OCI-LY1 (cell line): ENCODE measurements around the gene URAD.
A peak's percentile ranks its signal among the peaks of the same experiment; 100 is the strongest.

Source experiments
- H2AFZ ChIP-seq: fragments of 200-600 bp; sonication (generic), shearing (Covaris generic); 2 replicates; pipeline ENCODE4 v1.6.0; 2014; ENCODE audit warnings: antibody characterized with exemption, mild to moderate bottlenecking, low read length
- H3F3A ChIP-seq: fragments of 200-600 bp; sonication (generic), shearing (Covaris generic); 2 replicates; pipeline ENCODE4 v1.6.0; 2014; ENCODE audit warnings: mild to moderate bottlenecking, antibody characterized with exemption, low read length, moderate library complexity; ENCODE audit not compliant: insufficient read depth
- H3K27ac ChIP-seq: fragments of 200-600 bp; sonication (generic); 2 replicates; pipeline ENCODE4 v1.5.1; 2014; ENCODE audit warnings: low read length, mixed run types, mild to moderate bottlenecking, low read depth; ENCODE audit not compliant: poor library complexity, severe bottlenecking
- H3K27me3 ChIP-seq: fragments of 200-600 bp; sonication (generic); 2 replicates; pipeline ENCODE4 v1.6.0; 2014; ENCODE audit warnings: antibody characterized with exemption, mild to moderate bottlenecking, low read length, moderate library complexity; ENCODE audit not compliant: insufficient read depth
- H3K36me3 ChIP-seq: fragments of 200-600 bp; sonication (generic); 2 replicates; pipeline ENCODE4 v1.6.1; 2014; ENCODE audit warnings: mild to moderate bottlenecking, antibody characterized with exemption, low read length, moderate library complexity, mixed read lengths; ENCODE audit not compliant: insufficient read depth
- H3K4me1 ChIP-seq: fragments of 200-600 bp; sonication (generic); 2 replicates; pipeline ENCODE4 v1.5.1; 2014; ENCODE audit warnings: mild to moderate bottlenecking, low read length, moderate library complexity; ENCODE audit not compliant: insufficient read depth, severe bottlenecking
- H3K4me2 ChIP-seq: fragments of 200-600 bp; sonication (generic), shearing (Covaris generic); 2 replicates; pipeline ENCODE4 v1.6.1; 2014; ENCODE audit warnings: low read length
- H3K4me3 ChIP-seq: fragments of 200-600 bp; sonication (generic); 2 replicates; pipeline ENCODE4 v1.5.1; 2014; ENCODE audit warnings: low read length, low read depth, mild to moderate bottlenecking, mixed read lengths; ENCODE audit not compliant: poor library complexity, severe bottlenecking
- H3K79me2 ChIP-seq: fragments of 200-600 bp; shearing (Covaris generic); 2 replicates; pipeline ENCODE4 v1.6.1; 2016; ENCODE audit warnings: mixed run types, low read length, mixed read lengths; ENCODE audit not compliant: insufficient read depth
- H3K9ac ChIP-seq: fragments of 200-600 bp; sonication (generic), shearing (Covaris generic); 2 replicates; pipeline ENCODE4 v1.6.1; 2014; ENCODE audit warnings: mild to moderate bottlenecking, low read length, mixed read lengths
- H3K9me2 ChIP-seq: fragments of 200-600 bp; sonication (generic), shearing (Covaris generic); 2 replicates; pipeline ENCODE4 v1.6.1; 2014; ENCODE audit warnings: low read depth, mild to moderate bottlenecking, low read length, mixed read lengths
- H3K9me3 ChIP-seq: fragments of 200-600 bp; shearing (Covaris generic); 2 replicates; pipeline ENCODE4 v1.6.1; 2014; ENCODE audit warnings: low read length, mixed read lengths
- H4K20me1 ChIP-seq: fragments of 200-600 bp; sonication (generic), shearing (Covaris generic); 2 replicates; pipeline ENCODE4 v1.6.0; 2016; ENCODE audit warnings: mild to moderate bottlenecking, low read length; ENCODE audit not compliant: insufficient read depth
- CTCF ChIP-seq: fragments of 200-600 bp; sonication (generic), shearing (Covaris generic); IDR thresholded peaks from 2 replicates; pipeline ENCODE4 v1.5.1; 2017; ENCODE audit warnings: mild to moderate bottlenecking, antibody characterized with exemption, low read length, moderate library complexity, mixed read lengths
- EZH2 ChIP-seq: fragments of 200-600 bp; sonication (generic), shearing (Covaris generic); IDR thresholded peaks from 2 replicates; pipeline ENCODE4 v1.8.0; 2017; ENCODE audit warnings: borderline replicate concordance, mixed run types, mild to moderate bottlenecking, antibody characterized with exemption, low read length, moderate library complexity, mixed read lengths

The URAD gene

DNA sequence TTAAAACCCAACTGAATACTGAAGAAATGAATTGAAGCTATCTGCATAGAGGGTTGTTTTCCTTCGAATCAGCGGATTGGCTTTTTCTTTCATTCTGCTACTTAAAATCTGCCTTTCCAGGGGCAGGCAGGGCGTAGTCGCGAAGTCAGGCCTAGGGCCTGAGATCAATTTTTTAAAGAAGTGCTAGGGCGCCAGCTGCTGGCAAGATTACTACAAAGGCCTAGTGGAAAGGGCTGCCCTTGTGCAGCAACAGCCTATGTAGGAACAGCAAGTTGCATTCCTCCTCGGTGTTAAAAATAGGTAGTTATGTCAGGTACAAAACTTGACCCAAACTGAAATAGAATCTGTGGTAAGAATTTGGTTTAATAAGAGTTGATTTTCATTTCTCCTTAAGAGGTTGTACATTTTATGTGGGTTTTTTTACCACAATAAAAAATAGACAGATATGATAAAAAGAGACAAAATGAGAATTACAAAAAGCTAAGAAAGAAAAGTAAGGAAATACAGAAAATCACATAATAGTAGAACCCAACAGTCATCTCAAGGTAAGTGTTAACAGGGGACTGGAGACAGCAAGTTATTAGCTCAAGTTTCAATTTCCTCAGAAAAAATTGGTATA is 9.5 kb upstream of the URAD start:
- Histone ChIP-seq H2AFZ (no peak overlapping the region), H3K4me2 (no peak overlapping the region), H3F3A (no peaks in the 10 kb centered on the region), H3K4me3 (no peak overlapping the region), H3K9me3 (no peaks in the 10 kb centered on the region), H3K27ac (no peak overlapping the region), H3K36me3 (no peaks in the 10 kb centered on the region), H3K79me2 (no peaks in the 10 kb centered on the region), H3K9ac (no peak overlapping the region), H3K27me3 (no peaks in the 10 kb centered on the region), H4K20me1 (no peaks in the 10 kb centered on the region), H3K9me2 (no peaks in the 10 kb centered on the region), H3K4me1 (no peaks in the 10 kb centered on the region)
- peak; percentile 76 for TF ChIP-seq CTCF
- no peak for TF ChIP-seq EZH2

DNA sequence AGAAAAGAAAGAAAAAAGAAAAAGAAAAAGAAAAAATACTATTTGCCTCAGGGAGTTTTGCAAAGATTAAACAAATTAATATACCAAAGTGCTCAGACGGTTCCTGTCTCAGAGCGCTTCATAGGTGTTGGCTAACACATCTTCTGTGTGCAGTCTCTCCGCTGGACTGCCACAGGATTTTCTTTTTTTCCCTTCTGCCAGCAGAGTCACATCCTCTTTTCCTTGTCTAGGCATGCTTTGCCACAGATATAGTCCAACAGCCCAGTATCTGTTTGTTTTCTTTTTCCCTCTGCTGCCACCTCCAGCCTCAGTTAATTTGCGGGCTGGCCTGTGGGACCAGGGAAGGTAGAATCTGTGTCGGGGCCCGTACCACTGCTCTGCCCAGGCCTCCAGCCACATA is 3.4 kb upstream of the URAD start:
- Histone ChIP-seq H3K4me3 (no peak overlapping the region), H3K79me2 (no peaks in the 10 kb centered on the region), H3K27ac (no peak overlapping the region), H3K9ac (no peak overlapping the region), H3K9me2 (no peaks in the 10 kb centered on the region), H3K27me3 (no peaks in the 10 kb centered on the region), H4K20me1 (no peaks in the 10 kb centered on the region), H3K36me3 (no peaks in the 10 kb centered on the region), H2AFZ (no peak overlapping the region), H3K4me1 (no peaks in the 10 kb centered on the region), H3K4me2 (no peak overlapping the region), H3F3A (no peaks in the 10 kb centered on the region), H3K9me3 (no peaks in the 10 kb centered on the region)
- TF ChIP-seq CTCF = no peak
- no peak for TF ChIP-seq EZH2

- no peaks in the 10 kb centered on the region for H3K9me2 ChIP-seq
- no peaks in the 10 kb centered on the region for H3K36me3 ChIP-seq
- no peak overlapping the region for H3K27ac ChIP-seq
- no peaks in the 10 kb centered on the region for H3K79me2 ChIP-seq
- no peaks in the 10 kb centered on the region for H4K20me1 ChIP-seq
- no peaks in the 10 kb centered on the region for H3K27me3 ChIP-seq
- no peak overlapping the region for H3K4me3 ChIP-seq
- no peak for TF ChIP-seq EZH2
- no peak for TF ChIP-seq CTCF
- no peaks in the 10 kb centered on the region for H3K9me3 ChIP-seq
- no peaks in the 10 kb centered on the region for H3K4me1 ChIP-seq
- no peaks in the 10 kb centered on the region for H3F3A ChIP-seq
- no peak overlapping the region for H3K4me2 ChIP-seq
- no peak overlapping the region for H2AFZ ChIP-seq
- no peak overlapping the region for H3K9ac ChIP-seq
Measured at GRCh38 chr13:27985600-27985999, 2.9 kb downstream of the URAD start.
